GM08714 (cell line): ENCODE results near the gene TLR5.

Experiments
- H3K4me3 ChIP-seq: fragments of 200-500 bp; sonication (Bioruptor generic); 2 replicates; pipeline ENCODE4 v1.5.1; 2014; ENCODE audit warnings: mild to moderate bottlenecking, low read length, inconsistent platforms
- ZNF274 ChIP-seq: IDR thresholded peaks from 2 replicates; pipeline ENCODE4 v1.6.1; 2012; ENCODE audit warnings: mild to moderate bottlenecking, low read depth, low read length

TLR5 gene

GRCh38 chr1:223137455-223138085 is 5.5 kb downstream of the TLR5 start:
- H3K4me3 ChIP-seq, result no peak overlapping the region
- no peak for TF ChIP-seq ZNF274

DNA sequence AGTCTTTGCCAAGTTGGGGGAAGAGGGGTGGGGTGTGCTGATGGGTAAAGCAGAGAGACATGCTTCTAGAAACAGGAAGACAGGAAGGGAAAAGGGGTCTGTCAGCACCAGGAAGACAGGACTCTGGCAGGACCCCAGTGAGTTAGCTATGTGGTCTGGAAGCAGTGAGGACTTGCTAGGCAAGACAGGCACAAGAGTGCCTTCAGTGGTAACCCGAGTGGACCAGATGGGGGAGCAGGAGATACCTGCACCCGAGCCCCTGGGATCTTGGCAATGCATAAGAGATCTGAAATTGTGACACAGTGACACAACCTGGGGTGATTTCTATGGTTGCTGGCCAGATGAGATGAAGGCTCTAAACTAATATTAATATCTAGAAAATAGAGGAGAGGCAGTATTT is 7.0 kb downstream of the TLR5 start:
- TF ChIP-seq ZNF274, result no peak
- no peak overlapping the region for H3K4me3 ChIP-seq

GRCh38 chr1:223135176-223135942 is 7.7 kb downstream of the TLR5 start:
- no peak overlapping the region for H3K4me3 ChIP-seq
- TF ChIP-seq ZNF274, result no peak

DNA sequence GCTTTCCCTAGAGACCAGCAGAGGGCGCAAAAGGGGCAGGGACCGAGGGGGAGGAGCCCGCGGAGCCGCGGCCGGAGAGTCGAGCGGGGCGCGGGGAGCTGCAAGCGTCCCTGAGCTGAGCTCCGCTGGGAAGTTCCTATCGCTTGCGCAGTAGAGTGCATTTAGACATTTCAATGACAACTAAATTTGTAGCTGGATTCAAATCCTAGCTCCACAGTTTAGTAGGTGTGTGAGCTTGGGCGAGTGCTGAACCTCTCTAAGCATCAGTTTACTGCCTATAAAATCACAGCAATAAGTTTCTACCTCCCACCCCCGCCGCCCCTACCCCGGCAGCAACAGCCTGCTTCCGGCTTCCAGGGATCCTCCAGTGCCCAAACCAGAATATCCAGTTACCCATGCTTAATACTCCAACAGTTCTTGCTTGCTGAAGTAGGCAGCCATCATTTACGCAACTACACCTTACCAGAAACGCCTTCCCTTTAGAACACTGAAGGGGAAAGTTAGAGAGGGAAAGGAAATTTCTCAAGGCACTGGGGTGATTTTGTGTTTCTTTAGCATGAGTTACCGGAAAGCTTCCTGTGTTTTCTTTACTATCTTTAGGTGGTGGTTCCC is 9.1 kb downstream of the TLR5 start:
- no peak overlapping the region; the same call in 1 of the 2 replicates for H3K4me3 ChIP-seq
- TF ChIP-seq ZNF274, result no peak

- H3K4me3 ChIP-seq, result no peak overlapping the region
- TF ChIP-seq ZNF274, result no peak
These were observed 9.7 kb downstream of the TLR5 start for GRCh38 chr1:223133306-223133823.

- no peak overlapping the region for H3K4me3 ChIP-seq
- TF ChIP-seq ZNF274, result no peak
These were observed 13.7 kb downstream of the TLR5 start for GRCh38 chr1:223129229-223129901.

- H3K4me3 ChIP-seq, result no peak overlapping the region
- no peak for TF ChIP-seq ZNF274
These were observed 16.3 kb downstream of the TLR5 start for GRCh38 chr1:223126741-223127140.

DNA sequence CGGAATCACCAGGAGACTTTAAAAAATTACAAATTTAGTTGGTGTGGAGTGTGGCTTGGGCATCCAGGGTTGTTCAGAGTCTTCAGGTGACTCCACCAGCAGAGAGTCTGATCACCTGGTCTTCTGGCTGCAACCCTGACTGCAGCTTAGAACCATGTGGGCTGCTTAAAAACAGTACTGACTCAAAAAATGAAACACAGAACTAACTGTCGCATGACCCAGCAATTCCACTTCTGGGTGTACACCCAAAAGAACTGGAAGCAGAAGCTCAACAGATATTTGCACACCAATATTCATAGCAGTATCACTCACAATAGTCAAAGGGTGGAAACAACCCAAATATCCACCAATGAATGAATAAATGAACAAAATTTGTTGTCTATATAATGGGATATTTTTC is 17.3 kb downstream of the TLR5 start:
- no peak for TF ChIP-seq ZNF274
- no peak overlapping the region for H3K4me3 ChIP-seq

DNA sequence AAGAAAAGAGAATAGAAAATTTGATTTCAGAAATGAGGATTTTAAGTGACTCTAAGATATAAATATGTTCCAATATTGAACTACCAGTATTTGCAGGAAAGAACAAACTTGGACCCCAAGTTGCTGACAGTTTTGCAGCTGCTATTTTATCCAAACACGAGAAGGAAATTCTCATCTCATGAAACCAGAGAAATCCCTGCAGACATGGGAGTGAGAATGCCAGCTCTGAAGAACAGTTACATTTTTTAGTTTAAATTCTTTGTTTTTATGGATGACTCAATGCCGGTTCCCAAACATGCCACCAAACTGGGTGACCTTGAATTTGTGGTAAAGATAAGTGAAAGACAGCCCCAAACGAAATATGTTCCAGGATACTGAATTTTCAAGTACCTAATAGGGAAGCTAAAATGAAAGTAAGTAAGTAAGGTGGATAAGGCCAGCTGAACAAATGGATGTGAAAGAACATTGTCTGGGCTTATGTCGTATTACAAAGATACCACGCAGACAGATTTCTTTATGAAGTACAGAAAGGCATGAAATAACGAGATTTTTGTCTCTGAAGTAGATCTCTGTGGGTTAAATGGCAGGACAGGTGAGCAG is 19.9 kb downstream of the TLR5 start:
- no peak for TF ChIP-seq ZNF274

GRCh38 chr1:223118418-223118817 is 24.6 kb downstream of the TLR5 start:
- TF ChIP-seq ZNF274, result no peak
- H3K4me3 ChIP-seq, result no peak overlapping the region

More for the DNA sequence above, 19.9 kb downstream of the TLR5 start:
- H3K4me3 ChIP-seq, result no peak overlapping the region

- no peak overlapping the region for H3K4me3 ChIP-seq
- no peak for TF ChIP-seq ZNF274
These were observed 26.1 kb downstream of the TLR5 start for GRCh38 chr1:223116950-223117349.

DNA sequence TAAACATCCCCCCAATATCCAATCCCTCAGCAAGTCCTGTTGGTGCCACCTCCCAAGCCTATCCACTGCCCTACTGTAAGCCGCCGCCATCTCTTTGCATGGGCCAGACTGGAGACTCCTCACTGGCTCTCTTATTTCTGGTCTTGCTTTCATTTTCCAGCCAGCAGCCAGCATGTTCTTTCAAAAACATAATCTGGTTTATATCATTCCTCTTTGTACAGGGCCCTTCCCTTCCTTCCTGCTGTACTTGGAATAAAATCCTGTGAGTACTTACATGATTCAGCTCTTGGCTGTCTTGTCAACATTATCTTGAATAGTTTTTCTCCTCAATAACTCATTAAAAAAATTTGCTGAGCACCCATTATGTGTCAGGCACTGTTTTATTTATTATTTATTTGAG is 28.2 kb downstream of the TLR5 start:
- no peak overlapping the region for H3K4me3 ChIP-seq
- no peak for TF ChIP-seq ZNF274

DNA sequence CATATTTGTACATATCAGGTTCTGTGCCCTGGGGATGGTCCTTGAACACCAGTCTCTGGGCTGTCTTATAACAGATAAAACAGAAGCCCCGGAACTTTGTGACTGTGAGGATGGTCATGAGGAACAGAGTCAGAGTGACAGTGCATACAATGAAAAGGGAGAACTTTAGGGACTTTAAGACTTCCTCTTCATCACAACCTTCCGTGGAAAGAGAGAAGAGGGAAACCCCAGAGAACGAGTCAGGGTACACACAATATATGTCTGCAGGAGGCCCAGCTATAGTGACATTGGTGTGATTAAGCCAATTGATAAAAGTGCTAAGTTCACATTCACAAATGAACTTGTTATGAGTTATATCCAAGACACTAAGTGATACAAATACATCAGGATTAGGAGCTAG is 32.1 kb downstream of the TLR5 start:
- TF ChIP-seq ZNF274, result no peak
- H3K4me3 ChIP-seq, result no peak overlapping the region

DNA sequence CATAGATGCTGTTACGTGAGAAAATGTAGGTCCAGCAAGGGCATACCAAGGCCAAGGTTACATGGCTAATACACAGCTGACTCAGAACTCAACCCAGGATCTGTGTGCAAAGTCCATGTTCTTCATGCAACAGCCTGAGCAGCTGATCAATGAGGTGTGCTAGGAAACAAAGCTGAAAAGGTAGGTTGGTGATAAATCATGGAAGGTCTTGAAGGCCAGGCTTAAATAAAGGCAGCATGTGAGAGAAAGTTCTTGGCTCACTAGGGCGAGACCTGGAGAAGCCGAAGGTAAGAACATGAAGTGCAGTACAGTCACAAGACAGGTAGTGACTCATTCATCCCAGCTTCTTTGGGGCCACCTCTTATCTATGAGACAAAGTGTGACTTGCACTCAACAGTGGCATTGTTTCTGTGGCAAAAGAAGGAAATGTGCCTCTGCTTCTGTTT is 33.4 kb downstream of the TLR5 start:
- no peak overlapping the region for H3K4me3 ChIP-seq
- no peak for TF ChIP-seq ZNF274
